Upper lobe of right lung (tissue), 1 donor: ENCODE measurements around the gene ANAPC10. TPM values are rescaled to one million over a fixed set of nuclear protein-coding genes. Genes with fewer than 3 reads are reported as not detected.

Experiments used
- ATAC-seq: fragments of 200-7000 bp; cut with Tn5 transposase; one replicate; pipeline ENCODE4 v1.9.1; 2020; ENCODE audit warnings: mild to moderate bottlenecking, moderate library complexity
- DNase-seq: peaks from one replicate; pipeline ENCODE4 v3.0.0-alpha.2; 2020
- H3K27ac ChIP-seq: fragments of 200-600 bp; one replicate; pipeline ENCODE4 v1.8.0; 2022
- H3K27me3 ChIP-seq: fragments of 200-600 bp; one replicate; pipeline ENCODE4 v1.8.0; 2022; ENCODE audit warnings: mild to moderate bottlenecking
- H3K36me3 ChIP-seq: fragments of 200-600 bp; one replicate; pipeline ENCODE4 v1.8.0; 2022
- H3K4me1 ChIP-seq: fragments of 200-600 bp; one replicate; pipeline ENCODE4 v1.8.0; 2022
- H3K4me3 ChIP-seq: fragments of 200-600 bp; one replicate; pipeline ENCODE4 v1.8.0; 2022; ENCODE audit warnings: mild to moderate bottlenecking
- H3K9me3 ChIP-seq: fragments of 200-600 bp; one replicate; pipeline ENCODE4 v1.8.0; 2022
- intact Hi-C: fragments of 100-400 bp; cut with DNase I; formaldehyde crosslinking; loops from one replicate; pipeline ENCODE4 v1.11.0; 2022
- total RNA-seq: library from RNA; stranded (reverse); fragmentation: NEBNext Ultra II Directional; extraction: Animal tissue kit (Norgen Biotek cat#: 25700); gene quantifications from one replicate; pipeline ENCODE4 v1.2.1, GENCODE V29; 2021
- TF ChIP-seq, protein P1 (sequence below): fragments of 200-600 bp; IDR thresholded peaks from one replicate; pipeline ENCODE4 v1.8.0; 2022; ENCODE audit warnings: antibody characterized with exemption
- donor health status: DM: no; HTN: yes; CAD: no; lungs with severe emphysema.

ANAPC10 gene
- total RNA-seq, 1 donor from 2014 or later, result 17.5 TPM

DNA sequence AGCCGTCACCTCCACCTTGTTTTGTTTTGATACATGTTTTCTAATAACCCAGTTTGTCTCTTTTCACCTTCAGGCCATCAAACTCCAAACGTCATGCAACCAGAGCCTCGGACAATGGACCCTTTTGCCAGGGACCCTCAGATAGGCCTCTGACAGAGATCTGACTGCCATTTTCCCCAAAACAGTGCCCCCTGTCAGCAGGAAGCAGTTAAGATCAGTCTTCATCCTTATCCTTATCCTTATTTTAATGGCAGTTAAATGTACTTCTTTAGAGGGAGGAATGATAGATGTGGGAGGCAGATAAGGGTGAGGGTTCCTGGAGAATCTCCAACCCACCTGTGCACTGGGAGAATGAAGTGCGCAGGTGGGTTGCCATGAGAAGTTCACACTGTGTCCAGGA, 135.7 kb downstream of the ANAPC10 start:
- ATAC-seq (no peak), DNase-seq (no peak)
- no peak overlapping the region for H3K4me3 ChIP-seq
- no peaks in the 10 kb centered on the region for H3K9me3 ChIP-seq
- no peaks in the 10 kb centered on the region for H3K4me1 ChIP-seq
- no peak overlapping the region for H3K27ac ChIP-seq
- no peaks in the 10 kb centered on the region for H3K27me3 ChIP-seq
- TF ChIP-seq, protein P1, sequence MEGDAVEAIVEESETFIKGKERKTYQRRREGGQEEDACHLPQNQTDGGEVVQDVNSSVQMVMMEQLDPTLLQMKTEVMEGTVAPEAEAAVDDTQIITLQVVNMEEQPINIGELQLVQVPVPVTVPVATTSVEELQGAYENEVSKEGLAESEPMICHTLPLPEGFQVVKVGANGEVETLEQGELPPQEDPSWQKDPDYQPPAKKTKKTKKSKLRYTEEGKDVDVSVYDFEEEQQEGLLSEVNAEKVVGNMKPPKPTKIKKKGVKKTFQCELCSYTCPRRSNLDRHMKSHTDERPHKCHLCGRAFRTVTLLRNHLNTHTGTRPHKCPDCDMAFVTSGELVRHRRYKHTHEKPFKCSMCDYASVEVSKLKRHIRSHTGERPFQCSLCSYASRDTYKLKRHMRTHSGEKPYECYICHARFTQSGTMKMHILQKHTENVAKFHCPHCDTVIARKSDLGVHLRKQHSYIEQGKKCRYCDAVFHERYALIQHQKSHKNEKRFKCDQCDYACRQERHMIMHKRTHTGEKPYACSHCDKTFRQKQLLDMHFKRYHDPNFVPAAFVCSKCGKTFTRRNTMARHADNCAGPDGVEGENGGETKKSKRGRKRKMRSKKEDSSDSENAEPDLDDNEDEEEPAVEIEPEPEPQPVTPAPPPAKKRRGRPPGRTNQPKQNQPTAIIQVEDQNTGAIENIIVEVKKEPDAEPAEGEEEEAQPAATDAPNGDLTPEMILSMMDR, result no peak
- intact Hi-C loops, result no loop called here
- no peaks in the 10 kb centered on the region for H3K36me3 ChIP-seq

- Histone ChIP-seq H3K4me3 (no peak overlapping the region), H3K36me3 (no peaks in the 10 kb centered on the region), H3K27me3 (no peaks in the 10 kb centered on the region), H3K27ac (no peak overlapping the region), H3K9me3 (peaks cover 11% of the 10 kb centered on the region), H3K4me1 (no peaks in the 10 kb centered on the region)
- DNase-seq (no peak), ATAC-seq (no peak)
- TF ChIP-seq, protein P1, result no peak
- intact Hi-C loops, result no loop called here
Observed at GRCh38 chr4:144955104-144955503, 142.9 kb downstream of the ANAPC10 start.

DNA sequence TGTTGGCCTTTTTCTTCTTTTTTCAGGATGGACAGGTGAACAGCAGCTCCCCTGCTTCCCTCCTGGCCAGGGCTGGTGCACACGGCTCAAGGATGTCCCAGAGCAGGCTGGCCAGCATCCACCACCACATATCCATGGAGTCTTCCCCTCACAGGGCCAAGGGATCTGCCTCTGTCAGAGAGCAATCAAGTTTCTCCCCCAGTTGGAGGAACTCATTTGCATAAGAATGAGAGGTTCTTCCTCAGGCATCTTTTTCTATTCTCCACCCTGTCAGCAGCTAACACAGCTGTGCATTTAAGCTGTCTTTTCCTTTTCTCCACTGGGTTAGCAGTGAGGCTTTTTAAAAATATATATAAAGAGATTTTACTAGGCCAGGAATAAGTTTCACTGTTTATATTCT, 143.8 kb downstream of the ANAPC10 start:
- Histone ChIP-seq H3K9me3 (peaks cover 11% of the 10 kb centered on the region), H3K27me3 (no peaks in the 10 kb centered on the region), H3K36me3 (no peaks in the 10 kb centered on the region), H3K4me1 (no peaks in the 10 kb centered on the region), H3K4me3 (no peak overlapping the region), H3K27ac (no peak overlapping the region)
- TF ChIP-seq, protein P1, result no peak
- intact Hi-C loops, result no loop called here
- ATAC-seq, result no peak
- no peak for DNase-seq

- Histone ChIP-seq H3K4me1 (no peaks in the 10 kb centered on the region), H3K4me3 (no peak overlapping the region), H3K36me3 (no peaks in the 10 kb centered on the region), H3K9me3 (peaks cover 6% of the 10 kb centered on the region), H3K27me3 (no peaks in the 10 kb centered on the region), H3K27ac (no peak overlapping the region)
- no peak for DNase-seq
- no peak for ATAC-seq
- intact Hi-C loops, result no loop called here
- TF ChIP-seq, protein P1, result no peak
Observed at GRCh38 chr4:144948421-144948820, 149.6 kb downstream of the ANAPC10 start.

DNA sequence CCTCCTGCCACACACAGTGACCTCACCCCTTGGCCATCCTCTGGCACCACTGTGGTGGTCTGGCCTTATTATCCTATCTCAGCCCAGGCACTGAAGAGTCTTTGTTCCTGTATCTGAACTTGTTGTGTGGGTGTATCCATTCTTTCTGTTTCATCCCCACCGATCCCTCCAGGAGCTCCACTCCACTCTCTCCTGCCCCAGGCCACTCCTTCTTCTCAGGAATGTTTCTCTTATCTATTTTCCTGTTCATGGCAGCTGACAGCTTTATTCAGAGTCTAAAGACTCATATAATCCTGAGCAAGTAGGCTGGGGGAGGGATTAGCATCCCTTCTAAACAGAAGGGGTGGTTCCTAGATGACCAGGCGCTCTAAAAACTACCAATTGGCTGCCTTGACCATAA, 150.0 kb downstream of the ANAPC10 start:
- Histone ChIP-seq H3K4me3 (no peak overlapping the region), H3K27ac (no peak overlapping the region), H3K36me3 (no peaks in the 10 kb centered on the region), H3K9me3 (peaks cover 6% of the 10 kb centered on the region), H3K4me1 (no peaks in the 10 kb centered on the region), H3K27me3 (no peaks in the 10 kb centered on the region)
- ATAC-seq, result no peak
- TF ChIP-seq, protein P1, result no peak
- DNase-seq, result no peak
- intact Hi-C loops, result no loop called here

Other genes with a start within 250 kb of the ANAPC10 start
- gene ABCE1, start 115 bp upstream of the ANAPC10 start, total RNA-seq, result 41.2 TPM
- gene OTUD4, start 82.4 kb upstream of the ANAPC10 start, total RNA-seq, result 46.3 TPM